Fibroblast of lung (primary cell): ENCODE data around the gene RUFY3.
"Not testable (repeated sequence)": the region's sequence is repeated elsewhere in the genome, so short reads cannot be mapped to it uniquely, and the experiment has no call there.

Experiments
- EZH2 ChIP-seq: IDR thresholded peaks from 2 replicates; pipeline ENCODE4 v1.5.1; 2012; ENCODE audit warnings: low read length, control low read depth, mild to moderate bottlenecking; ENCODE audit errors: missing control alignments
- TF ChIP-seq, protein P1 (sequence below), 2 donors: IDR thresholded peaks in 1 of 2; conservative IDR thresholded peaks in 1 of 2; 1 replicate in 1 of 2; 2 replicates in 1 of 2; pipeline ENCODE4 v1.5.1; 2011 to 2012; ENCODE audit warnings: low read length in 2 of 2, control low read depth in 1 of 2, inconsistent platforms in 1 of 2, low read depth in 1 of 2, mild to moderate bottlenecking in 1 of 2

DNA sequence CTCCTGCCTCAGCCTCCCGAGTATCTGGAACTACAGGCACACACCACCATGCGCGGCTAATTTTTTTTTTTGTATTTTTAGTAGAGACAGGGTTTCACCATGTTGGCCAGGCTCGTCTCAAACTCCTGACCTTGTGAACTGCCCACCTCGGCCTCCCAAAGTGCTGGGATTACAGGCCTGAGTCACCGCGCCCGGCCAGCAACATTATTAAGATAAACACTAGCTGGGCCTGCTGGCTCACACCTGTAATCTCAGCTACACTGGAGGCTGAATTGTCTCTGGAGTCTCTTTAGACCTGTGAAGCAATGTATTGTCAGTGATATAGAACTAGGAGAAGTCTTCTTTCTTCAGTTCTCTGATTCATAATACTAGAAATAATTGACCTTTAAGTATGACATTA is 23.3 kb upstream of the RUFY3 start:
- TF ChIP-seq, protein P1, sequence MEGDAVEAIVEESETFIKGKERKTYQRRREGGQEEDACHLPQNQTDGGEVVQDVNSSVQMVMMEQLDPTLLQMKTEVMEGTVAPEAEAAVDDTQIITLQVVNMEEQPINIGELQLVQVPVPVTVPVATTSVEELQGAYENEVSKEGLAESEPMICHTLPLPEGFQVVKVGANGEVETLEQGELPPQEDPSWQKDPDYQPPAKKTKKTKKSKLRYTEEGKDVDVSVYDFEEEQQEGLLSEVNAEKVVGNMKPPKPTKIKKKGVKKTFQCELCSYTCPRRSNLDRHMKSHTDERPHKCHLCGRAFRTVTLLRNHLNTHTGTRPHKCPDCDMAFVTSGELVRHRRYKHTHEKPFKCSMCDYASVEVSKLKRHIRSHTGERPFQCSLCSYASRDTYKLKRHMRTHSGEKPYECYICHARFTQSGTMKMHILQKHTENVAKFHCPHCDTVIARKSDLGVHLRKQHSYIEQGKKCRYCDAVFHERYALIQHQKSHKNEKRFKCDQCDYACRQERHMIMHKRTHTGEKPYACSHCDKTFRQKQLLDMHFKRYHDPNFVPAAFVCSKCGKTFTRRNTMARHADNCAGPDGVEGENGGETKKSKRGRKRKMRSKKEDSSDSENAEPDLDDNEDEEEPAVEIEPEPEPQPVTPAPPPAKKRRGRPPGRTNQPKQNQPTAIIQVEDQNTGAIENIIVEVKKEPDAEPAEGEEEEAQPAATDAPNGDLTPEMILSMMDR (conservative IDR thresholded peaks at IDR 0.05 in 1 of 2, IDR thresholded peaks at IDR 0.05 in 1 of 2; ENCODE audit: low read depth in 1 of 2, low read length in 2 of 2), result not testable (repeated sequence)
- not testable (repeated sequence) for TF ChIP-seq EZH2
